ENCODE measurements around the gene FLT4.

Gene FLT4

GRCh38 chr5:180642181-180642775, 7.1 kb downstream of the FLT4 start:
- DNase-seq (ENCODE audit: low read depth in 2 of 2), result no peak

- DNase-seq (ENCODE audit: low read depth in 2 of 2), result no peak
Observed at GRCh38 chr5:180641566-180641900, 7.9 kb downstream of the FLT4 start.

GRCh38 chr5:180640861-180641565, 8.4 kb downstream of the FLT4 start:
- no peak for DNase-seq (ENCODE audit: low read depth in 2 of 2)

GRCh38 chr5:180640611-180640860, 8.9 kb downstream of the FLT4 start:
- DNase-seq (ENCODE audit: low read depth in 2 of 2), result no peak

- DNase-seq (ENCODE audit: low read depth in 2 of 2), result no peak
Observed at GRCh38 chr5:180639741-180640610, 9.4 kb downstream of the FLT4 start.

GRCh38 chr5:180639287-180639686, 10.1 kb downstream of the FLT4 start:
- DNase-seq (ENCODE audit: low read depth in 2 of 2), result no peak

GRCh38 chr5:180637962-180638680, 11.3 kb downstream of the FLT4 start:
- no peak for DNase-seq (ENCODE audit: low read depth in 2 of 2)

- no peak for DNase-seq (ENCODE audit: low read depth in 2 of 2)
Observed at GRCh38 chr5:180636403-180637075, 12.9 kb downstream of the FLT4 start.

GRCh38 chr5:180636016-180636402, 13.4 kb downstream of the FLT4 start:
- no peak for DNase-seq (ENCODE audit: low read depth in 2 of 2)

GRCh38 chr5:180633283-180634177, 15.9 kb downstream of the FLT4 start:
- DNase-seq (ENCODE audit: low read depth in 2 of 2), result no peak

- no peak for DNase-seq (ENCODE audit: low read depth in 2 of 2)
Observed at GRCh38 chr5:180632768-180633167, 16.6 kb downstream of the FLT4 start.

GRCh38 chr5:180631549-180632383, 17.6 kb downstream of the FLT4 start:
- no peak for DNase-seq (ENCODE audit: low read depth in 2 of 2)

GRCh38 chr5:180630426-180630825, 19.0 kb downstream of the FLT4 start:
- no peak for DNase-seq (ENCODE audit: low read depth in 2 of 2)

GRCh38 chr5:180629831-180630382, 19.5 kb downstream of the FLT4 start:
- no peak for DNase-seq (ENCODE audit: low read depth in 2 of 2)

- no peak for DNase-seq (ENCODE audit: low read depth in 2 of 2)
Observed at GRCh38 chr5:180628827-180629750, 20.3 kb downstream of the FLT4 start.

GRCh38 chr5:180628211-180628610, 21.2 kb downstream of the FLT4 start:
- no peak for DNase-seq (ENCODE audit: low read depth in 2 of 2)

- DNase-seq (ENCODE audit: low read depth in 2 of 2), result no peak
Observed at GRCh38 chr5:180627386-180628120, 21.8 kb downstream of the FLT4 start.

All from stimulated activated CD4-positive, alpha-beta T cell treated with anti-CD3 and anti-CD28 coated beads, Interleukin-12 subunit alpha, Interleukin-12 subunit beta, amount 100 ng/mL, for 24 hours (primary cell).